Stimulated activated CD4-positive, alpha-beta T cell treated with anti-CD3 and anti-CD28 coated beads, Interleukin-1b, Interleukin-23, amount 100 ng/mL, for 1 hour (primary cell): ENCODE data around the gene MRPL52.
"Not testable (repeated sequence)": the region's sequence is repeated elsewhere in the genome, so short reads cannot be mapped to it uniquely, and the experiment has no call there.

ENCODE experiments used
- DNase-seq, 2 donors: peaks; one replicate each; pipeline ENCODE4 v3.0.0-alpha.2; 2020; ENCODE audit warnings: low read depth in 2 of 2

MRPL52 gene

DNA sequence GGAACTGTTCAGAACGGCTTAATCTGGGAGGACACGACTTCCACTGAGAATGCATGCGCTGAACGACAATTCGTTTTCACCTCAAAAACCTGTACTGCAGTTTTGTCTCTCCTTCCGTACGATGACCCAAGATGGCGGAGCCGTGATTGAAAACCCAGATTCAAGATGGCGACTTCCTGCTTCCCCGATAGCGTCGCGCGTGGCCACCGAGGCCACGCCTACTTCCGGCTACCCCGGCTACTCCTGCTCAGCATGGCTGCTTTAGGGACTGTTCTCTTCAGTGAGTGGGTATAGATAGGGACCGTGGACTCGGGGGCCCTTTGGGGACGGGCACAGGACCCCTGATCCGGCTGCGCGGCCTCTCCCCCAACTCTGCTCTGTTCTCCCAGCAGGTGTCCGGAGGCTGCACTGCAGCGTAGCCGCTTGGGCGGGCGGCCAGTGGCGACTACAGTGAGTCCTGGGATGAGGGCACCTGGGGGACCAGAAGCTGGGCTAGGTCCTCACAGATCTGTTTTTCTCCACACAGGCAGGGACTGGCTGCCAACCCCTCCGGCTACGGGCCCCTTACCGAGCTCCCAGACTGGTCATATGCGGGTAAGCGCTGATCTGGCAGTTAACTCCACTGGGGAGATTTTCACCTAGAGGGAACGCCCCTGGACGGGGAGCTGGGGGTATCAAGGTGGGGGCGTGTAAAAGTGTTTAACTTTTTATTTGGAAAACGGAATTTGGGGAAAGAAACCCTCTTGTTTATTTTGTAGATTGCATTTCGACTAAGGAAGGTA is at the start of gene MRPL52:
Gene MRPL52 (plus strand): TSS at position 227 of the 782 bp plus-strand sequence. CDS start 26 bp downstream, at position 253.
- DNase-seq: peak; percentile 67 to 75

DNA sequence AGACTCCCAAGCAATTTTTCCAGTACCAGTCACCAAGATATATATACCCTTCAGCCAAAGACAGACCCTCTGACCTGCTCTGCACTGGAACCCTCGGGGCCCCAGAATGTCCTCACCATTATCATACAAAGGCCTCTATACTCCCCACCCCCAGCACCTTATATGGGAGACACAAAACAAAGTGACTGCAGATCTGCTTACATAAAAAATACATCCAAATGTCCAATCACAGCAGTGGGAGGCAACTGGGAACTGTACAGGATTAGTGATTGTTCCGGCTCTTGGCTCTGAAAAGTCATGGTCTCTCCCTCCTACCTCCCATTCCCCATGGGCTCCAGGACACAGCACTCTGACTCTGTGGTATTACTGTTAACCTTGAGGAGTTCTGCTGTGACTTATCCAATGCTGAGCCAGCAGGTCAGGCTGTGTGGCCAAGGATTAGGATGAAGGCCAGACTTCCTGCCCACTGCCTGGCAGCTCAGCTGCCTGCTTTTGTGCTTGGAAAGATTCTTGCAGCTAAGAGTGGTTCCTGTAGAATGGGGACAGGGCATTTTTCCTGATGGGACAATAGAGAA is 49.5 kb upstream of the MRPL52 start:
- DNase-seq: no peak

DNA sequence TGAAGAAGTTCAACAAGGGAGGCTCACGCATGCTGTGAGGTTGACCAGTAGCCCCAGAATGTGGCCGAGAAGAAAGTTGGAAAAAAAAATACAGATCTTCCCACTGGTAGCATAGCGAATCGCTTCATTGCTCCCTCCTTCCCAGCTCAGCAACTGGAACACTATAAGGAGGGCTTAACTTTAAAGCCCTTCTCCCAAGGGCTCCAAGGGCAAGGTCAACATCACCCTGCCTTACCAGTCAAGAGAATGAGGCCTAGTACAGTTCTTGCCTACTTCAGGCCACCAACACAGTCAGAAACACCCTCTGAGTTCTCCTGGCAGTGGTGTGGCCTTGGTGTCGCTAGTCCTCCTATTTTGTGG is 48.8 kb upstream of the MRPL52 start:
- DNase-seq: no peak

DNA sequence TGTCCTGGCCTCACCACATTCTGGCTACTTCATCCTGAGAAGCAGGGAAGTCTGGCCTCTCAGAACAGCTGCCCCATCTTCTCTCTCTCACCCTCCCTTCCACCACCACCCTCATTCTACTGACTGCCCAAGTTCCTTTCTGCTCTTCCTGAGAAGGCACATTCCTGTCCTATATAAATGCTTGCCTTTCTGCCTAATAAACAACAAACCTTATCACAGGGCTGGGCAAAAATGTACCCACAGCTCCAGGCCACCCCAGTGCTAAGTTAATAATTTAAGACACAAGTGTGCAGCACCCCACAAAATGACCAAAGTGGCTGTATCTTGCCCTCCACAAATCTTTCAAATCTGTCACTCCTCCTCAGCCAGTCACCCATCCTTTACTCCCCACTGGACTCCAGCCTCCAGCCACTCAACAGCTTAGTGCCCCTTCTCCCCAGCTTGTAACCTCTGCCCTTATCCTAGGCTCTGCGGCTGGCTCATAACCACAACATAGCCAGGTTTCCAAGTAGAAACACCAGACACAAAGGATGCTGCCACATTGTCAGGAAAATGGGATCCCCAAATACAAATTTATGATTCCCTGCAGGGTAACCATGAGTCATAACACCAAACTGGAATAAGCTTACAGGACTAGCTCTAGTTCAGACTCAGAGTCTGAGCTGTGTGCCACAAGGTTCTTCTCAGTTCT is 48.2 kb upstream of the MRPL52 start:
- no peak for DNase-seq

DNA sequence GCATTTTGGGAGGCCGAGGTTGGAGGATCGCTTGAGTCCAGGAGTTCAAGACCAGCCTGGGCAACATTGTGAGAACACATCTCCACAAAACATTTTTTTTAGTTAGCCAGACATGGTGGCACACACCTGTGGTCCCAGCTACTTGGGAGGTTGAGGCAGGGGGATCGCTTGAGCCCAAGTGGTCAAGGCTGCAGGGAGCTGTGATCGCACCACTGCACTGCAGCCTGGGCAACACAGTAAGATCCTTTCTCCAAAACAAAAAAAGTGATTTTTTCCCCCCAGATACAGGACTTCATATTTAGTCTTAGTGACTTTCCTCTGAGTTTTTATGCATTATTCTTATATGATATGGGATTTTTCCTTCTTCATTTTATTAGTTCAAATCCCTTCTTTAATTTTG is 43.0 kb upstream of the MRPL52 start:
- no peak for DNase-seq

DNA sequence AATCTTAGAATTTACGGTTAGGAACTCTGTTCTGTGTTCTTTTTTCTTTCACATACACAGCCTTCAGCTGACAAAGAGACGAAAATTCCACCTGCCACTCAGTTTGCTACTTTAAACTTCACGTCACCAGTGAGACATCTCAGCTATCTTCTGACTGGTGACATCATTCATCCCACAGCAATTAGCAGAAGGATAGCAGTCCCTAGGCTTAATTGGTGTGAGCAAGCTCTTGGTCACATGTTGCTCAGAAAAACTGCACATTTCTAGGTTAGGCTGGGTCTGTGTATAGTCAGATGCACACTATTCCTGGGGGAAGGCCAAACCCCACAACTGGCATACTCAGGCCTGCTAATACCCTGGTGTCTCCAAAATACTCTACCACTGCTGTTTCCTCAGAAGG is 38.4 kb upstream of the MRPL52 start:
- no peak for DNase-seq

DNA sequence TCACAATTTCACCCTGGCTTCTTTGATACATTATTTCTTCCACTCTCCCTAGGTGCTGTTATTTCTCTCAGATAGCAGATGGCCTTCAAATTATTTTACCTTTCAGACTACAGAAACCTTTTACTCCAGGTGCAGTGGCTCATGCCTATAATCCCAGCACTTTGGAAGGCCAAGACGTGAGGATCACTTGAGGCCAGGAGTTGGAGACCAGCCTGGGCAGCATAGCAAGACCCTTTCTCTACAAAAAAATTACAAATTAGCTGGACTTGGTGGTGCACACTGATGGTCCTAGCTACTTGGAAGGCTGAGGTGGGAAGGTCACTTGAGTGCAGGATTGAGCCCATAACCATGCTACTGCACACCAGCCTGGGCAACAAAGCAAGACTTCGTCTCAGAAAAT is 37.5 kb upstream of the MRPL52 start:
- DNase-seq: no peak

DNA sequence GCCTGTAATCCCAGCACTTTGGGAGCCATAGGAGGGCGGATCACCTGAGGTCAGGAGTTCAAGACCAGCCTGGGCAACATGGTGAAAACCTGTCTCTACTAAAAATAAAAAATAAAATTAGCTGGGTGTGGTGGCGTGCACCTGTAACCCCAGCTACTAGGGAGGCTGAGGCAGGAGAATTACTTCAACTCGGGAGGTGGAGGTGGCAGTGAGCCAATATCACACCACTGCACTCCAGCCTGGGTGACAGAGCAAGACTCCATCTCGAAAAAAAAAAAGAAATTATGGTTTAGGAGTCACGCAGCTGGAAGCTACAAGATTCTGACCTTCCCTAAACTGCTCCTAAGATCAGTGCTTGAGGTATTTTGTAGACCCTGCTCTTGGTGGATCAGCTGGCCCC is 36.1 kb upstream of the MRPL52 start:
- not testable (repeated sequence) for DNase-seq

DNA sequence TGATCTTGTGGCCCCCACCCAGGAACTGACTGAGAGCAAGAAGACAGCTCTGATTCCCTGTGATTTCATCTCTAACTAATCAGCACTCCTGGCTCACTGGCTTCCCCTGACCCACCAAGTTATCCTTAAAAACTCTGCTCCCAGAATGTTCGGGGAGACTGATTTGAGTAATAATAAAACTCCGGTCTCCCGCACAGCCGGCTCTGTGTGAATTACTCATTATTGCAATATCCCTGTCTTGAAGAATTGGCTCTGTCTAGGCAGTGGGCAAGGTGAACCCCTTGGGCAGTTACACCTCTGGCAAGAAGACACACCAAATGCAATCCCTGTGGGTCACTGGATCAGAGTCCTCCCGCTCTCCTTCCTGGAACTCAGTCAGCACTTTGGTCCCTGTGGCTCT is 35.7 kb upstream of the MRPL52 start:
- DNase-seq: no peak

DNA sequence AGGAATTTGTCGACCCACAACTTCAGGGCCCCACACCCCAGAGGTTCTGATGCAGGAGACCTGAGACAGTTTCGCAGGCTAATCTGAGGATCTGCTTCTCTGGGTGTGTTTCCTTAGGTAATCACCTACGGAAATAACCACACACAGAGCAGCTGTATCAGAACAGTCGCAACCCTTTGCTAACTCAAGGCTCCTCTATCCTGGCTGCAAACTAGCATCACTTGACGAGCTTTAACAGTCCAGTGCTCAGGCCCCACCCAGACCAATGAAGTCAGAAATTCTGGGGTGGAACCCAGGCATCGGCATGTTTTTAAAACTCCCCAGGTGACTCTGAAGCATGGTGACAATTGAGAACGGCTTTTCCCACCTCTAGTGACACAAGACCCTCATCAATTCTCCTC is 35.1 kb upstream of the MRPL52 start:
- DNase-seq: no peak

DNA sequence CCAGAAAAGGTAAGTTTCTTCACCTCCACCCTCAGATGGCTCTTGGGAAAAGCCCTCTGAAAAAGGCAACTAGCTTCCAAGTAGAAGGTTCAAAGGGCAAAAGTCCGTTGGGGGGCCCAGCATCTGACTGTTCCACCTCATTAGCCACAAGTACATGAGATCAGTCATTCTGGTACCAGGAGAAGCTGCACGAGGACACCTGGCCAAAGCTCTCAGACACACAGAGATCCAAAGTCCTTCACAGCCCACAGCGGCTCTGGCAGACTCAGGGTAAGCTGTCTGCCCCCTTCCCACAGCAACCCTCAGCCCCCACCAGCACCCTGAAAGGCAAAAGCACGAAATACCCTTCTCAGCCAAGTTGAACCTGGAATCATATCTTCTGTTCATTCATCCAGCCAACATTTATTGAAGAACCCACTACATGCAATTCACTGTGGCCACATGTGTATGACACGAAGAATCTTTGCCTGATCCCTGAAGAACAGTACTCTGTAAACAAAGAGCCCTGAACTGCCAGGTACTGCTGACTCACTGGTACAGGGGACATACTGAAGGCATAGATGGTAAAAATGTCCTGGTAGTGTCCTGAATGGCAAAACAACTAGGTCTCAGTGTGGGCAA is 33.5 kb upstream of the MRPL52 start:
- DNase-seq: no peak

DNA sequence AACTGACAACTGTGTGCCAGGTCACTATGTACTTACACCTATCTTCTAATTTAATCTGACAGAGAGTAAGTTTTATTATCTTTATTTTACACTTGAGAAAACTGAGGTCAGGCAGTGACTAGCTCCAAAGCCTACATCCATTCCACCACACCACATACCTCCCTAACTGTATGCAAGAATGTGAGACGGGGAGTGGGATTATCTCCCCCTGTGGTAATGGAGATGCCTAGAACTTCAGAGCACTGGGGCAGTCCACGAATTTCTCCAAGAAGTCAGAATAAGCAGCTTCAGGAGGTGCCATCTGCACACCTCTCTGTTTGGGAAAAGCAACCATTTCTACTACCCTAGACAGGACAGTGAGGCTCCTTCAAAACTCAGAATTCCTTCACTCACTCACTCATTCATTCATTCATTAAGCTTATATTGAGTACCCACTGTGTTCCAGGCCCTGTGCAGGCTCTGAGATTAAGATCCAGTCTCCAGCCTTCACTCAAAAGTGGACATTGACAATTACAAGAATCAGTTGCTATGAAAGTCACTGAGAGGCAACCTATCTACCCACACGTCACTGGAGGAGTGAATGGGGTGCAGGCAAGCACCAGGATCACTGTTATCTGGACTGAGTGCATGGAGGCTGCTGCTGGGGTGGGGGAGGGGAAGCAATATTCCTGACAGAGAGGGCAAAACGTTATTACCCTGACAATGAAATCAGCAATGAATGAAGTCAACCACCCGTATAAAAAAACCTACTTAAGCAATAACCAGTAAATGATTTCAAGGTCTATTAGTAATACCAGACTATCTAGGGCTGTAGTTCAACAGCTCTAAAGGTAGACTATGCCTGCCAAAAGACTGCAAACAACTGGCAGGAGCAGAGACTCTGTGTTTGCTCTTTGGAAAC is 32.4 kb upstream of the MRPL52 start:
- DNase-seq: no peak

DNA sequence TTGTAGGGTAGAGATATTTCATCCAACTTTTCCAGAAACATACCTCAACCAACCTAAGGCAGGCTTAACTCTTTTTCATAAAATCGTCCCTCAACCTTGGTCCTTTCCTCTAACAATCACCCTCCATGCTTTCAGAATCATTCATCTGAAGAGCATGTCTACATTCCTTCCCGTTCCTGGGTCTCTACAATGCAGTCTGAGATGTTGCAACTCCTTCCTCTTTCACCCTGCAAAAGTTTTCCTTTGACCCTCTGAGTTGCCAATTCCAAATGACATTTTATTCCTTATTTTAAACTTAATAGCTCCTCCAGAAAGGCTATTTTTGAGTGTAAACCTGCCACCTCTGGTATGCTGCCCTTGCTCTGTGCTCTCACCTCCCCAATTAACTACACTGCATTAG is 31.2 kb upstream of the MRPL52 start:
- DNase-seq: no peak

DNA sequence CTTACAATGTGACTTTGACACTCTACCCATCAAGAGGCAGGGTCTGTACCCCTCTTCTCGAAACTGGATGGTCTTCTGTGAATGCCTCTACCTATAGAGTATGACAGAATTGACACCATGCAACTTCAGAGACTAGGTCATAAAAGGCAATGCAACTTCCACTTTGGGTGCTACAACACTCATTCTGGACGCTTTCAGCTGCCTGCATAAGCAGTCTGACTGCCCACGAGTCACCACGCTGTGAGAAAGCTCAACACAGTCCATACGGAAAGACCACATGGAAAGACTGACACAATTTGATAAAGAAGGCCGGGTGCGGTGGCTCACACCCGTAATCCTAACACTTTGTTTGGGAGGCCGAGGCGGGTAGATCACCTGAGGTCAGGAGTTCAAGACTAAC is 29.3 kb upstream of the MRPL52 start:
- DNase-seq: no peak

DNA sequence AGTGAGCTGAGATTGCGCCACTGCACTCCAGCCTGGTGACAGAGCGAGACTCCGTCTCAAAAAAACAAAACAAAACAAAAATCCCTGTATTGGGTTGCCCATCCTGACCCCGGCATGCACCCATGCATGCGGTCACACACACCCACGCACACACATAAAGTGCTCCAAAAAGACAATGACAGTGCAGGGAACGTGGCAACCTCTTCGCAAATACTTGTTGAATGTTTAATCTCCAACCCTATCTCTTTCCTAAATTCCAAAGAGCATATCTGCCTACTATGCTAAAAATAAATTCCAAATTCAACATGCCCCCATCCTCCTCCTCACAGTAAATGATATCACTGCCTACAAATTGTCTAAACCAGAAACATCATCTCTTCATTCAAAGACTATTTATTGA is 28.0 kb upstream of the MRPL52 start:
- no peak for DNase-seq

DNA sequence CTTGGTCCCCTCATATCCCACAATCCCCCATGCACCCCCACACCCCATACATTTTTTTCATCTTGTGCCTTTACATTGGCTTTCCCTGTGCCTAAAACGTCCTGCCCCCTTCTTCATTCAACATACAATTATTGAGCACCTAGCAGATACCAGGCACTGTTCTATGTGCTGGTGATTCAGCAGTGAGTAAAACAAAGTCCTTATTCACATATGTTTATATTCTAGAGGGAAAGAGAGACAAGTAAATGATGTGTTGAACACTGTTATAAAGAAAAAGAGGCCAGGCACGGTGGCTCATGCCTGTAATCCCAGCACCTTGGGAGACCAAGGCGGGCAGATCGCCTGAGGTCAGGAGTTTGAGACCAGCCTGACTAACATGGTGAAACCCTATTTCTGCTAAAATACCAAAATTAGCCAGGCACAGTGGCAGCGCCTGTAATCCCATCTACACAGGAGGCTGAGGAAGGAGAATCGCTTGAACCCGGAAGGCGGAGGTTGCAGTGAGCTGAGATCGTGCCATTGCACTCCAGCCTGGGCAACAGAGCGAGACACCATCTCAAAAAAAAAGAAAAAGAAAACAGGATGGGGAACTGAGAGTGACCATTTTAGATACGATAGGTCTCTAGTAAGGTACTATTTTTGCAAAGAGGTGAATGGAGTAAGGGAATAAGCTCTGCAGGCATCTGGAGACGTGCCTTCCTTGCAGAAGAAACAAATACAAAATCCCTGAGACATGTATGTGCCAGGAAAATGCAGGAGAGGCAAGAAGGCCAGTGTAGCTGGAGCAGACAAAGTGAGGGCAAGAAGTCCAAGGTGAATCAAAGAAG is 26.6 kb upstream of the MRPL52 start:
- no peak for DNase-seq

DNA sequence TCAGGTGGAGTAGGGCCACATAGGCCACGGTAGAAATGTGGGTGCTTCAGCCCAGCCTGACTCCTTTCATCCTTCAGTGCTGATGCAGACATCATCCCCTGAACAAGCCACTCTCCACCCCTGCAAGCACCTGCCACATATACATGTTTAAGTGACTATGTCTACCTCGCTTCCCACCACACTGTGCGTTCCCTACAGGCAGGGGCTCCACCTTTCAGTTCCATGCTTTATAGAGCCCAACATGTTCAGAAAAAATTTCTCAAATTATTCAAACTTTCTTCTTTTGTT is 26.1 kb upstream of the MRPL52 start:
- DNase-seq: no peak

DNA sequence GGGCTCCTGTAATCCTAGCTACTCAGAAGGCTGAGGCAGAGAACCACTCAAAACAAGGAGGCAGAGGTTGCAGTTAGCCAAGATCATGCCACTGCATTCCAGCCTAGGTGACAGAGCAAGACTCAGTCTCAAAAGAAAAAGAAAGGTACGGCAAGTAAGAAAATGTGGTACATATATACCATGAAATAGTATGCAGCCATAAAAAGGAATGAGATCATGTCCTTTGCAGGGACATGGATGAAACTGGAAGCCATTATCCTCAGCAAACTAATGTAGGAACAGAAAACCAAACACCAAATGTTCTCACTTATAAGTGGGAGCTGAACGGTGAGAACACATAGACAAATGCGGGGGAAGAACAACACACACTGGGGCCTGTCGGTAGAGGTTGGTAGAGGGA is 24.5 kb upstream of the MRPL52 start:
- DNase-seq: not testable (repeated sequence)

DNA sequence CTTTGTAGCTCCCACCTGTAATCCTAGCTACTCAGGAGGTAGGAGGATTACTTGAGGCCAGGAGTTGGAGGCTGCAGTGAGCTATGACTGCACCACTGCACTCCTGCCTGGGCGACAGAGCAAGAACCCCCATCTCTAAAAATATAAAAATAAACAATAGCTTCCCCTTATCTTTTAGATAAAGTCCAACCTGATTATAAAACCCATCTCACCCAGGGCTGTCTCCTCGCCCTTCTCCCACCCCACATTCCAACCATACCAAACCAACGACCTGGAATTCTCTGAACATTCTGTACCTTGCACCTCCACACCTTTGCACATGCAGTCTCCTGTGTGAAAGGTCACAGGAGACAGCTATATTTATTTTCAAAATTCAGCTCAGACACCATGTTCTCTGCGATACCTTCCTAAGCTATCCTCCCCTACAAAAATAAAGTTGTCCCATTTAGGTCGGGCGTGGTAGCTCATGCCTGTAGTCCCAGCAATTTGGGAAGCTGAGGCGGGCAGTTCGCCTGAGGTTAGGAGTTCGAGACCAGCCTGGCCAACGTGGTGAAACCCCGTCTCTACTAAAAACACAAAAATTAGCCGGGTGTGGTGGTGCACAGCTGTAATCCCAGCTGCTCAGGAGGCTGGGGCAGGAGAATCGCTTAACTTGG is 22.1 kb upstream of the MRPL52 start:
- DNase-seq: no peak

DNA sequence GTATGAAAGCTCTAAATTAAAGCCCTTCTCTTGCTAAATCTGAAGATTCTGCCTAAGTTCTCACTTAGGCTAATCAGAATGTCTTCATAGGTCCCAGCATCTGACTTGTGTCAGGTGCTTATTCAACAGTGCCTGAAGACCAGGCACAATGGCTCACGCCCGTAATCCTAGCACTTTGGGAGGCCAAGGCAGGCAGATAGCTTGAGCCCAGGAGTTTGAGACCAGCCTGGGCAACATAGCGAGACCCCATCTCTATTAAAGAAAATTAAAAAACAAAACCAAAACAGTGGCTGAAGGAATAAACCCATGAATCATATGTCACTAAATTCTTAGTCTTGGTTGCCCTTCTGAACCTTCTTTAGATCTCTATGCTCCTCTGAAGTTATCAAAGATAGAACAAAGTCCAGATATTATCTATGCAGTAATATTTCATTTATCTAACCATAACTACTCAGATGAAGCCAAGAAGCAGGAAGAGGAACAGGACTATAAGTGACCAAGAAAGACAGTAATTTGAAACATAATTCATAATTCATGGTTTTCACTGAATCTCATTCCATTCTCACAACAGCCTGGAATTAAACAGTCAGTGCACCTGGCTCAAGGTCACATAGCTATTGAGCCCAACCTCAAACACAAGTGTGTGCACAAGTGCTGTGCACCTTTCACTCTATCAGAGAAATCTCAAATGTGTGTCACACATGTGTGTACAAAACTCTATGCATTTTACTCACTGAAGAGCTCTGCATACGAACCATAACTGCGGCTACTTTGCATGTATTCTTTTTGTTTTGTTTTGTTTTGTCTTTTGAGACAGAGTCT is 21.1 kb upstream of the MRPL52 start:
- DNase-seq: no peak
